T-helper 1 cell treated with Interleukin-12 subunit alpha and Interleukin-12 subunit beta and Interleukin-4 antibody, amounts not matched to agents 30 μg/mL and 1 μg/mL, for 36 hours (primary cell): ENCODE results near the gene TEP1.

ENCODE experiments used
- H3K27ac Mint-ChIP-seq: one replicate; pipeline ENCODE4 v1.8.0; 2021; ENCODE audit warnings: mild to moderate bottlenecking, mixed read lengths
- H3K27me3 Mint-ChIP-seq: one replicate; pipeline ENCODE4 v1.8.0; 2021; ENCODE audit warnings: low read depth, mixed read lengths
- H3K36me3 Mint-ChIP-seq: one replicate; pipeline ENCODE4 v1.8.0; 2021; ENCODE audit warnings: low read depth, mixed read lengths
- H3K4me1 Mint-ChIP-seq: one replicate; pipeline ENCODE4 v1.8.0; 2021; ENCODE audit warnings: low read depth, mixed read lengths
- H3K4me3 Mint-ChIP-seq: one replicate; pipeline ENCODE4 v1.8.0; 2021; ENCODE audit warnings: mild to moderate bottlenecking, moderate library complexity, mixed read lengths
- H3K9me3 Mint-ChIP-seq: one replicate; pipeline ENCODE4 v1.8.0; 2021; ENCODE audit warnings: mixed read lengths

TEP1 gene

GRCh38 chr14:20417250-20418186 lies 4.2 kb upstream of the TEP1 start:
- Mint-ChIP-seq H3K9me3 (no peaks in the 10 kb centered on the region), H3K27me3 (no peaks in the 10 kb centered on the region)

GRCh38 chr14:20416223-20416622 lies 2.9 kb upstream of the TEP1 start:
- no peak overlapping the region for H3K4me3 Mint-ChIP-seq
- peaks cover 3% of the 10 kb centered on the region for H3K36me3 Mint-ChIP-seq
- H3K27me3 Mint-ChIP-seq = no peaks in the 10 kb centered on the region
- H3K4me1 Mint-ChIP-seq = peaks cover 21% of the 10 kb centered on the region
- no peak overlapping the region for H3K27ac Mint-ChIP-seq
- no peaks in the 10 kb centered on the region for H3K9me3 Mint-ChIP-seq

More at GRCh38 chr14:20417250-20418186, 4.2 kb upstream of the TEP1 start:
- no peak overlapping the region for H3K4me3 Mint-ChIP-seq
- peaks cover 13% of the 10 kb centered on the region for H3K4me1 Mint-ChIP-seq
- H3K36me3 Mint-ChIP-seq = peaks cover 1% of the 10 kb centered on the region
- no peak overlapping the region for H3K27ac Mint-ChIP-seq

DNA sequence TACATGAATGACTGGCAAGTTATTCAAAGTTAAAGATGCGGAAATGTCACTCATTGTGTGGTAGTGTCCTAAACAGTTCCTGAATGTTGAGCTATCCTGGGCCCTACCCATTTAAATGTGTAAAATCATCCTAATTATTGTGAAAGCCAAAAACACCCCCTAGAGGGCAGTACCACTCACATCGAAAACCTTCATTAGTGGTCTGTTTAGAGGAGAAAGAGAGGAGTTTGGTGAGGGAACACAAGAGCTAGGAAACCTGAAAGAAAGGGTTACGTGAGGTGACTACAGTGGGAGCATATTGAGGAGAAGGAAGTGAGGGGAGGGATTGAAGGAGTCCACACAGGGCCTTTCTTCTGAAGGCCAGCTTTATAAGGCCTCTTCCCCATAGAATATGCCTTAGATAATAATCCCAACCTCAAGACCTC lies 2.5 kb upstream of the TEP1 start:
- Mint-ChIP-seq H3K27me3 (no peaks in the 10 kb centered on the region), H3K27ac (peak overlapping the region; percentile 11), H3K4me3 (no peak overlapping the region), H3K36me3 (peaks cover 3% of the 10 kb centered on the region), H3K9me3 (no peaks in the 10 kb centered on the region), H3K4me1 (peaks cover 24% of the 10 kb centered on the region)

DNA sequence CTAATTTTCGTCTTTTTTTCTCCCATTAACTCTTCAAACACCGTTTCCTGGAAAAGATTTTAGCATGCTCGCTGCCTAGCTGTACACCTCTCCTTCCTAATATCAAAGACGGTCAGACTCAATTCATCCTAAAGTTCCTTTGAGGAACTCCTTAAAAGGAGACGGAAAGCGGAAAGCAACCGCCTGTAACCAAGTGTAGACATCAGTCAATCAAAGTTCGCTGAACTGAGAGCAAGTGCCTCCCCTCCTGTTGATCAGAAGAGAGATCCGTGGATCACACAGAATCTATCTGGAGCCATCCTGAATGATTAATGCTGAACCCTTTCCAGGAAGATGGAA lies 412 bp upstream of the TEP1 start:
- H3K36me3 Mint-ChIP-seq = peaks cover 5% of the 10 kb centered on the region
- H3K9me3 Mint-ChIP-seq = no peaks in the 10 kb centered on the region
- peak overlapping the region; percentile 99 for H3K4me3 Mint-ChIP-seq
- H3K4me1 Mint-ChIP-seq = peaks cover 30% of the 10 kb centered on the region
- peak overlapping the region; percentile 96 for H3K27ac Mint-ChIP-seq
- no peaks in the 10 kb centered on the region for H3K27me3 Mint-ChIP-seq

GRCh38 chr14:20412411-20412810 lies 890 bp downstream of the TEP1 start:
- Mint-ChIP-seq H3K36me3 (peaks cover 12% of the 10 kb centered on the region), H3K9me3 (no peaks in the 10 kb centered on the region), H3K4me1 (peaks cover 33% of the 10 kb centered on the region), H3K4me3 (peak overlapping the region; percentile 99), H3K27me3 (no peaks in the 10 kb centered on the region), H3K27ac (peak overlapping the region; percentile 96)

GRCh38 chr14:20409226-20409625 lies 4.1 kb downstream of the TEP1 start:
- H3K4me3 Mint-ChIP-seq = no peak overlapping the region
- H3K4me1 Mint-ChIP-seq = peaks cover 39% of the 10 kb centered on the region
- H3K36me3 Mint-ChIP-seq = peaks cover 36% of the 10 kb centered on the region
- no peaks in the 10 kb centered on the region for H3K27me3 Mint-ChIP-seq
- H3K9me3 Mint-ChIP-seq = no peaks in the 10 kb centered on the region
- no peak overlapping the region for H3K27ac Mint-ChIP-seq

DNA sequence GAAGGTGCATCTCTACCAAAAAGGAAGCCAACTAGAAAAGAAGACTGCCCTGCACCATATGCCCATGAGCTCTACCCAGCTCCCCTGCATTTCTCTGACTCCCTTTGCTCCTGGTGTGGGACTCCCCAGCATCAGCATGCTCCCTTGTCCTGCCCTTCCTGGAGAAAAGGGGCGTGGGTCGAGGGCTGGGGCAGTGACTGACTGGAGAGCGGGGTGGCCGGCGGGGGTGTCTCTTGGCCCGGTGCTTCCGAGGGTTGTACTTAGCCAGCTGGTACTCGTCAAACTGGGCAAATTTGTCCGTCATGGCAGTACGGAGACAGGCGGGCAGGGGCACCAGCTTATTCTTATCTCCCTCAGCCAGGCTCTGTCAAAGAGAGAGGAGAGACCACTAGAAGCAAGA lies 9.8 kb downstream of the TEP1 start:
- no peaks in the 10 kb centered on the region for H3K9me3 Mint-ChIP-seq
- H3K36me3 Mint-ChIP-seq = peaks cover 63% of the 10 kb centered on the region
- H3K4me1 Mint-ChIP-seq = peaks cover 29% of the 10 kb centered on the region
- H3K27ac Mint-ChIP-seq = no peak overlapping the region
- no peaks in the 10 kb centered on the region for H3K27me3 Mint-ChIP-seq
- H3K4me3 Mint-ChIP-seq = no peak overlapping the region

GRCh38 chr14:20400965-20401593 lies 12.2 kb downstream of the TEP1 start:
- Mint-ChIP-seq H3K27me3 (no peaks in the 10 kb centered on the region), H3K27ac (peak overlapping the region; percentile 67), H3K36me3 (peaks cover 60% of the 10 kb centered on the region), H3K9me3 (no peaks in the 10 kb centered on the region), H3K4me1 (peaks cover 20% of the 10 kb centered on the region), H3K4me3 (peak overlapping the region; percentile 38)

GRCh38 chr14:20400589-20400964 lies 12.7 kb downstream of the TEP1 start:
- Mint-ChIP-seq H3K36me3 (peaks cover 60% of the 10 kb centered on the region), H3K4me1 (peaks cover 18% of the 10 kb centered on the region), H3K27me3 (no peaks in the 10 kb centered on the region), H3K27ac (peak overlapping the region; percentile 67), H3K4me3 (peak overlapping the region; percentile 38), H3K9me3 (no peaks in the 10 kb centered on the region)

DNA sequence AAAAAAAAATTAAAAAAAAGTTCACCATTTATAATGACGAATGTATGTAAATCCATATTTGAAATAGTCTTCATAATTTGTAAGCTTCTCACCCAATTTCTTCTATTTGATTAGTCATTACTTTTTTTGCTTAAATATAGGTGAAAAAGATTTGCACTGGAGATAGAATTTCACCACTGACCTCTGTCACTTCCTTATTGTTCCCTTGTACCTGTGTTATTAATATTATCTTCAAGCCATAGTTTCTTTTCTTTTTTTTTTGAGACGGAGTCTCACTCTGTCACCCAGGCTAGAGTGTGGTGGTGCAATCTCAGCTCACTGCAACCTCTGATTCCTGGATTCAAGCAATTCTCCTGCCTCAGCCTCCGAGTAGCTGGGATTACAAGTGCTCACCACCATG lies 15.8 kb downstream of the TEP1 start:
- Mint-ChIP-seq H3K27me3 (no peaks in the 10 kb centered on the region), H3K9me3 (no peaks in the 10 kb centered on the region), H3K36me3 (peaks cover 43% of the 10 kb centered on the region), H3K4me3 (no peak overlapping the region), H3K4me1 (peaks cover 13% of the 10 kb centered on the region), H3K27ac (no peak overlapping the region)

DNA sequence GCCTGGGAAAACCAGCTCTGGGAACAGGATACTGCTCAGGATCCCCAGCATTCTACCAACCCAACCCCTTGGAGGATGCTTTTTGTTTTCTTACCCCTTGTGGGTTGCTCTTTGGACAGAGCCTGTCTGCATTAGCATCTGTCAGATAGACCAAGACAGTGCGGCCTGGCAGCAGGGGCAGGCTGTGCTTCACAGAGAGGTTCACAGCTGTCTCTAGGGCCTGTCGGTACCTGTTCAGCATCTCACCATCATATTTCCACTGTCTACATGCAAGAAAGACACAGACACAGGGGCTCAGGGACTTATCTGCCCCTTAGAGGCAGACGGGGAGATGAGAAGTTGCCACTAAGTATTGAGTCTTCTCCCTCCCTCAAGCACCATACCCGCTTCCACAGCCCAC lies 21.8 kb downstream of the TEP1 start:
- H3K27me3 Mint-ChIP-seq = no peaks in the 10 kb centered on the region
- peaks cover 45% of the 10 kb centered on the region for H3K36me3 Mint-ChIP-seq
- H3K4me3 Mint-ChIP-seq = no peak overlapping the region
- H3K4me1 Mint-ChIP-seq = no peaks in the 10 kb centered on the region
- no peak overlapping the region for H3K27ac Mint-ChIP-seq
- H3K9me3 Mint-ChIP-seq = no peaks in the 10 kb centered on the region

- no peak overlapping the region for H3K4me3 Mint-ChIP-seq
- H3K36me3 Mint-ChIP-seq = peaks cover 45% of the 10 kb centered on the region
- no peaks in the 10 kb centered on the region for H3K27me3 Mint-ChIP-seq
- no peak overlapping the region for H3K27ac Mint-ChIP-seq
- no peaks in the 10 kb centered on the region for H3K9me3 Mint-ChIP-seq
- H3K4me1 Mint-ChIP-seq = no peaks in the 10 kb centered on the region
Observed at GRCh38 chr14:20388159-20388558, 25.1 kb downstream of the TEP1 start.

DNA sequence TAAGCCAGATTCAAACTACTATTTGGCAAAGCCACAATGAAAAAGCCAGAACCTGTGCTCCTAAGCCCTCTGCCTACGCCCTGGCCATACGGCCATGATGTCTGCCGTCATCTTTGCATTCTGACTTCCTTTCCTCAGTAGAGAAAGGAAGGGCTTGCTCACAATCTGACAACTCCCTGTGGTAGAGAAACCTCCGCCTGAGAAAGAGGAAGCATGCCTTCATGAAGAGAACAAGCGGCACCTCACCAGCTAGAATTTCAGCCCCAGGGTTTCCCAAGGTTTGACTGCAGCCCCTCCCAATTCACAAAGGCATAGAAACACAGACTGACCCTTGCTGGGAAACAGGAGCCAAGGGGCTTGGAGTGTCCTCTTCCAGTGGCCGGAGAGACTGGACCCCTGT lies 25.7 kb downstream of the TEP1 start:
- H3K27me3 Mint-ChIP-seq = no peaks in the 10 kb centered on the region
- peaks cover 42% of the 10 kb centered on the region for H3K36me3 Mint-ChIP-seq
- H3K4me3 Mint-ChIP-seq = no peak overlapping the region
- H3K4me1 Mint-ChIP-seq = no peaks in the 10 kb centered on the region
- no peak overlapping the region for H3K27ac Mint-ChIP-seq
- no peaks in the 10 kb centered on the region for H3K9me3 Mint-ChIP-seq

- H3K27ac Mint-ChIP-seq = no peak overlapping the region
- no peaks in the 10 kb centered on the region for H3K4me1 Mint-ChIP-seq
- H3K4me3 Mint-ChIP-seq = no peak overlapping the region
- H3K9me3 Mint-ChIP-seq = no peaks in the 10 kb centered on the region
- peaks cover 46% of the 10 kb centered on the region for H3K36me3 Mint-ChIP-seq
- H3K27me3 Mint-ChIP-seq = no peaks in the 10 kb centered on the region
Observed at GRCh38 chr14:20386276-20386855, 26.9 kb downstream of the TEP1 start.

DNA sequence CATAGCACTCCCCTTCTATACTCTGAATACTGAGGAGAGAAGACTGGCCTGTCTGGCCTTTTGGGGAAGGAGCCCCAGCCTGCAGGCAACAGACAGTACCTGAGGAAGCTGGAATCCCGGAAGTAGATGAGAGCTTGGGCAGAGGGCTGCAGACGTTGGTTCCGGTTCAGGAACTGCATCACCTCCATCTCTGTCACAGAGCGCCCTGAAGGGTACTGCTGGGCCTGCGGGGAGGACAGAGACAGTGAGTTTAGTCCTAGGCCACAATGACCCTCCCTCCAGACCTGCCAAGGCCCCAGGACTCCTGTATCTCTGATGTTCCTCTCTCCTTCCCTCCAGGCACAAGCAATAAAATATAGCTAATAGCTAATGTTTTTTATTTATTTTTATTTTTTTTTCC lies 28.4 kb downstream of the TEP1 start:
- Mint-ChIP-seq H3K27ac (no peak overlapping the region), H3K4me1 (no peaks in the 10 kb centered on the region), H3K36me3 (peaks cover 51% of the 10 kb centered on the region), H3K27me3 (no peaks in the 10 kb centered on the region), H3K4me3 (no peak overlapping the region), H3K9me3 (no peaks in the 10 kb centered on the region)
